ENCODE measurements around the gene UQCRFS1.
"Not testable (repeated sequence)": the region's sequence is repeated elsewhere in the genome, so short reads cannot be mapped to it uniquely, and the experiment has no call there.

Gene UQCRFS1

DNA sequence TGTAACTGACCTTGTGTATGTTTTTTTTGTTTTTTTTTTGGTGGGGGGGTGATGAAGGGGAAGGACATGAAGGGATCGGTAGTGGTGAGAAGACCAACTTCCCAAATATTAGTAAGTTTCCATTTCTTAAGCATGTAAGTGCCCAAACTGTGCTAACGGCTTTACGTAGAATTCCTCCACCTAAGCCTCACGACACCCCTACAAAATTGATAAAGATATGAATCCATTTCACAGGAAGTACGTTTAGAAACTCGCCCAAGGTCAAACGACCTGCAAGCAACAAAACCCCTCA is 649 bp downstream of the UQCRFS1 start:
- no peak for DNase-seq

DNA sequence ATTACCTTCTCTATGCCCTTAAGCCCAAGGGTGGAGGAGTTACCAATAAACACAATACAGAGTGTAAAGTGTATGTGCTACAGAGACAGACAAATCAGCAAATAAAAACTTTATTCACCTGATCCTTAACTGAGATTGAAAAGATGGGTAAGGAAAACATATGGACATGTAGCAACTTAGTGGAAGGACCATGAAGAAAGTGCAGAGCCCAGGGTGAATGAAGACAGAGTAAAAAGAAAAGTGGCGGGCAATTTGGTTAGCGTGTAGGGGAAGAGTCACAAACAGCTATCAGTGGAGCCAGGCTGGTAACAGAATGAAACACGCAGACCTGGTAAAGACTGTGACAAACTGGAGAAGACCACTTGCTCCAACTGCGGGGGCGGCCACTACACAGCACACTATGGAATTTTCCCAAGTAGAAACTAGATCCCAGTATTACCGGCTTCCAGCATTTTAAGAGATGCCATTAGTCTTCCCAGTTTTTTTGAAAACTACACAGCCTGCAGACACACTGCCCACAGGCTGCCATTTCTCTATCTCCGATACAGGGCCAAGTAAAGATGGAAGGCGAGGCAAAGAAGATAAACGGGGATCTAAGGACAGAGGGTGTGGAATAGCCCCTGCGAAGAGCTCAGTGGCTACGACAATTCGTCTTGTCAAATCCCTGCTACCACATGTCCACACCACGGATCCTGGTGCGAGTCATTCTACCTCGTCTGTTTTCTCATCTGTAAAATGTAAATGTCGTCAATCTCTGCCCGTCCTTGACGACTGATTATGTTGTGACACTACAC is 1.2 kb downstream of the UQCRFS1 start:
- no peak for DNase-seq

DNA sequence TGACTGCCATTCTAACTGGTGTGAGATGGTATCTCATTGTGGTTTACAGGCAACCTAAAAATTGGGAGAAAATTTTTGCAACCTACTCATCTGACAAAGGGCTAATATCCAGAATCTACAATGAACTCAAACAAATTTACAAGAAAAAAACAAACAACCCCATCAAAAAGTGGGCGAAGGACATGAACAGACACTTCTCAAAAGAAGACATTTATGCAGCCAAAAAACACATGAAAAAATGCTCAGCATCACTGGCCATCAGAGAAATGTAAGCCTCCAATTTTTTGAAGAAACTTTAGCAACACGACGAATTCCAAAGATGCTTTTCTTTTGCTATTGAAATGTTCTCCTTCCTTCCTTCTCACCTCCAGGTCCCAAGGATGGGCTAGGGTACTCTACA is 1.9 kb downstream of the UQCRFS1 start:
- not testable (repeated sequence) for DNase-seq

DNA sequence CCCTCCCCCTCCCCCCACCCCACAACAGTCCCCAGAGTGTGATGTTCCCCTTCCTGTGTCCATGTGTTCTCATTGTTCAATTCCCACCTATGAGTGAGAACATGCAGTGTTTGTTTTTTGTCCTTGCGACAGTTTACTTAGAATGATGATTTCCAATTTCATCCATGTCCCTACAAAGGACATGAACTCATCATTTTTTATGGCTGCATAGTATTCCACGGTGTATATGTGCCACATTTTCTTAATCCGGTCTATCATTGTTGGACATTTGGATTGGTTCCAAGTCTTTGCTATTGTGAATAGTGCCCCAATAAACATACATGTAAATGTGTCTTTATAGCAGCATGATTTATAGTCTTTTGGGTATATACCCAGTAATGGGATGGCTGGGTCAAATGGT is 2.4 kb downstream of the UQCRFS1 start:
- DNase-seq, result not testable (repeated sequence)

DNA sequence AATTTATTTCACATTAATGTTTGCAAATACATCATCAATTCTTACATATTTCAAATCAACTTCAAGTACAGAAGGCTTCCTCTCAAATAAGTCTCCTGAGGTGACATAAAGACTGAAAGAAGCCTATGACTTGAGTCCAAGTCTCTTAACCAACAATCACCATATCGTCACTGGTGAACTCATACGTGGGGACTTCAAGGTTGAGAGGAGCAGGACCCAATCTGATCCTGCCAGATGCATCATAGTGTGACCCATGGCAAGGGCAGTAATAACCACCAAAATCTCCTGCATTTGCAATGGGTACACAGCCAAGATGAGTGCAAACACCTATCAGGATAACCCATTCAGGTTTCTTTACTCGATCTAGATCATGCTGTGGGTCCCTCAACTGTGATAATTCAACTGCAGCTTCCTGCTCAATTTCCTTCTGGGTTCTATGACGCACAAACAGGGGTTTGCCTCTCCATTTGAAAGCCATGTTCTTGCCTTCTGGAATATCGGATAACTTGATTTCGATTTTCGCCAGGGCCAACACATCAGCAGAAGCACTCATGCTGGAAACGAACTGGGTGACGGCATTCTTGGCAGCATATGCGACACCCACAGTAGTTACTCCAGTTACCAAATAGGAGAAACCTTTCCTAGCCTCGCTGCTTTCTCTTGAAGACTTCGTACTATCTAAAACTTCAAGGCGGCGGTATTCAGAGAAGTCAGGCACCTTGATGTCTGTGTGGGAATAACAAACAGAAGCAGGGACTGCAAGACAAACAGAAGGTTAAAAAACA is 5.4 kb downstream of the UQCRFS1 start:
- not testable (repeated sequence) for DNase-seq

DNA sequence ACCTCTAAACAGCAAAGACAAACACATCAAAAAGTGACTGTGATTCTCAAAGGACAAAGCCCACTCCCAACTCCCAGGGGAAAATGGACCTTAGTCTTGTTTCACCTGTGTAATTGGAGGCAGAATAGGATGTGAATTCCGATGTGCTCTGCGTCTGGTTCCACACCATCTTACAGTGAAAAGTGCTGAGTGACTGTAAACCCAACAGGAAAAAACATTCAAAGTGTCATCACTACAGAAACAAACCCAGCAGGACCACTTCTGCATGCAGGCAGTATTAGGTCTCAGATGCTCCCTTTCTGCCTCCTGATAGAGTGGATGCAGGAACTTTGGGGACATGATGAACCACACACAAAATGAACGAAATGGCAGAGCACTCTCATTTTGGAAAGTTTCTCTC is 6.5 kb downstream of the UQCRFS1 start:
- DNase-seq, result no peak

DNA sequence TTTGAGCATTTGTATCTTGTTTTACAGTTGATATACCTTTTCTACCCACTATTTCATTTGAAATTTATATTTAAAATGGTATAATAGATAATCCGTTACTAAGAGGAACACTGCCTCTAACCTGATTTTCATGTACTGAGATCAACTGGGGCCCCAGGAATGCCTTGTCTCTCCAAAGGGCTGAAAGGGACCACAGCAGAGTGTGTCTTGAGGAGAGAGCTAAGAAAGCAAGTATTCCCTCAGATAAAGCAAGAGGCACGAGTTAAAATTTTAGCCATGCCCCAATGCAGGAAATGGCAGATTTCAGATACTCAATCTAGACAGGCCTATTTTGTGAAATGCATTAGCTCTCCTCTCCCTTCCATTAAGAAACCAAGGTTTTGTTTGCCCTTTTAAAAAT is 10.7 kb downstream of the UQCRFS1 start:
- DNase-seq, result no peak

DNA sequence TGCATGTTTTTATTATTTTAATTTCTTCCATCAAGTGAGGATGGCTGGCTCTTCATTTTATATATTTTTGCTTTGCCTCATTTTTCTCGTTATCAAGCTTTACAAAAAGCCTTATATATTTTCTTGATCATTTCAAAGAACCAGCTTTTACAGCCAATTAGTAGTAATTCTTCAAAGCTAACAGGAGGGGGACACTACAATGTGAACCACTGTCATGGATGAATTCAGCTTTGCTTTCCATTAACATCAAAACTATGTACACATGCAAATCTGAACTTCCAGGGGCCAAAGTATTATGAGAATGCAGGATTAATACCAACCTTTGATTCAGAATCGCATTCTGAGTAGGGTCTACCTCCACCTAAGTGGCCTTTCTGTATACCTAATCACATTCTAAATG is 11.1 kb downstream of the UQCRFS1 start:
- DNase-seq, result no peak

DNA sequence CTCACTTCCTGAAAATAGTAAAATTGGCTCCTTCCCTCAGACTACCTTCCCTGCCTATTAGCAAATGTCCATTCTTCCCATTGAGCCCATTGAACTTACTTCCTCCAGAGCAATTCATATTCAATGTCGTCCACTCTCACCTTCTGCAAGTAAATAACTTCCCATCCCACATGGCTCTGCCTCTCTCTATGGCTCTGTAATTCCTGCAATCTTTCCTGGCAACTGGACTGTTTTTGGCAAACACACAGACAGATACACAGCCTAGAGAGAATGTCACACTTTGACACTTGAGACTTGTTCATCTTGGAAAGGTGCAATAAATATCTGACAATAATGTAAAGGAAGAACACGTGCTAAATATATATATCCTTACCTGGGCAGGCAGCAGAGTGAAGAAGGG is 18.3 kb downstream of the UQCRFS1 start:
- no peak for DNase-seq

DNA sequence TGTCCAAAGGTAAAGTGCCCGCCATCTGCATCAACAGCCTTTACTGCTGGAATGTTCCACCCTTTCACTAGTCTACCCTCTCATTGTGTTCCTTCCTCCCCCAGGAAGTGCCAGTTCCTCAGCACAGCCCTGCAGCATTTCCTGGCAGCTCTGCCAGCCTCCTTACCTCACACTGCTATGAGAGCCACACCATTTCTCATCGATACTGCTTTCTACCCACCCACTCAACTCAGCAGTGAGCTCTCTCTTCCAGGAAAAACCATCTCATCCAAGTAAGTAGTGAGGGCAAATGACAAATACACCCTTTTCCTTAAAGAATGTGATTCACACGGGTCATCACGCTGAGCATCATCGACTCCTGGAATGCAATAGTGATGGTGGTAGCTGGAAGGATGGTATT is 19.8 kb downstream of the UQCRFS1 start:
- no peak for DNase-seq

DNA sequence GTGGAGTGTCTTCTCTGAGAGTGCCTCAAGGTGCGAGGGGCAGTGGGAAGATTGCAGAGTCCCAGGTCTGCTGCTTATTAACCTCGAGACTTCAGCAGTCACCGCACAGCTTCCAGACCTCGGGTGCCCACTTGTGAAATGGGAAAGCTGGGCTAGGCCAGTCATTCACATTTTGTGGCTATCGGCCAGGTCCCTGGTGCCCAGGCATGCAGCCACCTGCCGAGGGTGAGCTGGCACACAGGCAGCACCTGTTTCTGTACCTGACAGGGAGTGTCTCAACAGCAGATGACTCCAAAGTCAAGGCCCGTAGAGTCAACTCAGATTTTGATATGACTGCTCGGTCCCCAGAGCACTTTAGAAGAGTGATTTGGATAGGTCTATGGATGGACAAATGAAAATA is 21.9 kb downstream of the UQCRFS1 start:
- no peak for DNase-seq

DNA sequence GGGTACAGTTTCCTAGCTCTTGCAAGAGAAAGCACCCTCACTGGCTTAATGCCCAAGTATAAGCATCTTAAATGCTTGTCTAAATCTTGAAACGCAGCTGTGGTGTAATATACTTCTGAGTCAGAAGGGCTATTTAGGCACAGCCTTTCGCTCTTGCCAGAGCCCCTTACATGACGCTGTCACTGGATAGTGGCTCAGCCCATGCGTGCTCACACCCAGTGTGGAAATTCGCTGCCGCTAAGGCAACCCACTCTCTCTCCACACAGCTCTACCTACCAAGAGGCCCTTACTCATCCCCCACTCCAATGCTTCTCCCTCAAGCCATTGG is 24.0 kb downstream of the UQCRFS1 start:
- no peak for DNase-seq

DNA sequence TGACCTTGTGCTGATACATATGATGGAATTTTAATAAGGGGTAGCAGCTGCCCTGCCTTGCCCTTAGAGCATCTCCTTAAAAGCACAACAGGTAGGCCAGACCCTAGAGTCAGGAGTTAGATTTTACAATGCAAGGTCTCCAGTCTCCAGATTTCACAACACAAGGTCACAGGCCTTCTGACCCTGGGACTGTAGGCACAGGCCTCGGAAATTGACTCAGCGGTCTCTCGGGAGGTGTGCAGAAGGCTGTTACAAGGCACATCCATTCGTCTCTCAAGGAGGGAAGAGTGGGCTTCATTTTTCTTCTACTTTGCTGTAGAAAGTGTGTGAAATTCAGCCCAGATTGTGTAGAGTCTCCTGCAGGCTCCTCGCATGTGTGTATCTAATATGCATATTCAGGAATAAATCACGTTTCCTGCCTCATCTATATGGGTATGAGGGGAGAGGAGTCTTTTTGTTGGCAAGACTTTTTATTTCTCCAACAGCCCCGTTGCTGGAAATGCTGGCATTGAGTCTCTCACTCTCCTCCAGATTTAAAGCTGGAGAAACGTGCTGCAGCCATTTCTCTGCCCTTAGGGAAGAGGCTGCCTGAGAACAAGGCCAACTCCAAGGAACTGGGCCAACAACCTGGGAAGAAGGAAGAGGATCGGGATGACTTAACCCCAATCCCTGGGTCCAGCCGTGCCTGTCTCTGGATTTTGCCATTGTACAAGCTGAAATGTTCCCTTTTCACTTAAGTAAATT is 24.5 kb downstream of the UQCRFS1 start:
- no peak for DNase-seq

DNA sequence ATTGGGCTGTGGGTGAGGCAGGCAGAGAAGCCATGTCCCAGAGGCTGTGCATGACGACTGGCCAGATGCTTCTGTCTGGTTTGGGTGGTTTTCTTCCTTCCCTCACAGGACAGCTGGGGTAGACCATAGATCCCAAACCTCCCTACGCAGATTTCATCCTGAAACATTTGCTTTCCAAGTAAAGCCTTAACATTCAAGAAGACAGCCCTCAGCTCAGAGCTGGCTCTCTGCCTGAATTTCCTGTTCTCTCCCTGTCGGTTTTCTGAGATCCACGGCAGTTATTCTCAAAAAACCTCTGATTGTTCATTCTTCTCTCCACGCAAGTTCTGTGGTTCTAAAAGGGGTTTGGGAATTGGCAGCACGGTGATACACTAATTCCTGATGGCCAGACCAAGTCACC is 25.3 kb downstream of the UQCRFS1 start:
- DNase-seq, result no peak

DNA sequence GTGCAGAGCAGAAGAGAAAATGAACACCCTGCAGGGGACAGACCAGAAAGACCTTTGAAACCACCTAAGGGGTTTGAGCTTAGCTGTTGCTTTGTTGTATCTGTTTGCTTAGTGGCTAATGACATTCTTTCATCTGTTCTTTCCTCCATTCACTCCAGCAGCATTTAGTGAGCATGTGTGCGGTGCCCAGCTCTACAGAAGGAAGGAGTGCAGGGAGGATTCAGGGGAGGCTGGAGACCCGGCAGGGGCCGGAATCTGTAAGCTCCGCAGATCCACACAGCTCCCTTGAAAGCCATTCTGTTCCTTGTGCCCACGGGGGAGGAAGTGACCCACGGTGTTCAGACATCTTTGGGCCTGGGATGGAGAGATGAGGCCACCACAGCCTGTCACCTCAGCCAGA is 27.5 kb downstream of the UQCRFS1 start:
- DNase-seq, result no peak

DNA sequence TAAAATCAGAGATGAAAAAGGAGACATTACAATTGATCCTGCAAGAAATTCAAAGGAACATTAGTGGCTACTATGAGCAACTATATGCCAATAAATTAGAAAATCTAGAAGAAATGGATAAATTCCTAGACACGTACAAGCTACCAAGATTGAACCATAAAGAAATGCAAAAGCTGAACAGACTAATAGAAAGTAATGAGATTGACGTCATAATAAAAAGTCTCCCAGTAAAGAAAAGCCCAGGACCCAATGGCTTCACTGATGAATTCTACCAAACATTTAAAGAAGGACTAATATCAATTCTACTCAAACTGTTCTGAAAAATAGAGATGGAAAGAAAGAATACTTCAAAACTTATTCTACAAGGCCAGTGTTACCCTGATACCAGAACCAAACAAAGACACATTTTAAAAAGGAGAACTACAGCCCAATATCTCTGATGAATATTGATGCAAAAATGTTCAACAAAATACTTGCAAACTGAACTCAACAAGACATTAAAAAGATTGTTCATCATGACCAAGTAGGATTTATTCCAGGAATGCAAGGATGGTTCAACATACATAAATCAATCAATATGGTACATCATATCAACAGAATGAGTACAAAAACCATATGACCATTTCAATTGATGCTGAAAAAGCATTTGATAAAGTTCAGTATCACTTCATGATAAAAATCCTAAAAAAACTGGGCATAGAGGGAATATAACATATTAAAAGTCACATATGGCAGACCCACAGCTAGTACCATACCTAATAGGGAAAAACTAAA is 35.8 kb downstream of the UQCRFS1 start:
- no peak for DNase-seq

DNA sequence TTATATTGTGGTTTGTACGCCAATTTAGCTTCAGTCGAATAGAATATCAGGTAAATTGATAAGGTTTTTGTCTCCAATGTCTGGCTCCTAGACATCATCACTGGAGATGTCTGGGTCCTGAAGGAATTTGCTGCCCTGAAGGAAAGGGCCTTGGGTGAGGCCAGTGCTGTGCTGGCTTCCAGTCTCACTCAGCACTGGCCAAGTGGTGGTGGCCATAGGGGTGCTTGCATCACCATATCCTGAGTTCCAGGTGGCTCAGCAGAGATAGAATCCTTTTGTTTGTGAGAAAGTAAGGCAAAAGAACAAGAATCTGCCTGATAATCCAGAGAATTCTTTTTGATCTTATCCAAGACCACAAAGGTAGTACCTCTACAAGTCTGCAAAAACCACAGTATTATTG is 39.1 kb downstream of the UQCRFS1 start:
- no peak for DNase-seq

DNA sequence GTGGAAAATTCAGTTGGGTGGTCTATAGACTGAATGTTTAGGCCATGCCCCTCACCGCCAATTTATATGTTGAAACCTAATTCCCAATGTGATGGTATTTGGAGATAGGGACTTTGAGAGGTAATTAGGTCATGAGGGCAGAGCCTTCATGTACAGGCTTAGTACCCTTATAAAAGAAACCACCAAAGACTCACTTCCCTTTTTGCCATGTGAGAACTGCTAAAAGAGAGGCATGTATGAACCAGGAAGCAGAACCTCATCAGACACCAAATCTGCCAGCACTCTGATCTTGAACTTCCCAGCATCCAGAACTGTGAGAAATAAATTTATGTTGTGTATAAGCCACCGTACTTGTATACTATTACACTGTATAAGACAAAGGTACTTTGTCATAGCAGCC is 40.6 kb downstream of the UQCRFS1 start:
- no peak for DNase-seq

DNA sequence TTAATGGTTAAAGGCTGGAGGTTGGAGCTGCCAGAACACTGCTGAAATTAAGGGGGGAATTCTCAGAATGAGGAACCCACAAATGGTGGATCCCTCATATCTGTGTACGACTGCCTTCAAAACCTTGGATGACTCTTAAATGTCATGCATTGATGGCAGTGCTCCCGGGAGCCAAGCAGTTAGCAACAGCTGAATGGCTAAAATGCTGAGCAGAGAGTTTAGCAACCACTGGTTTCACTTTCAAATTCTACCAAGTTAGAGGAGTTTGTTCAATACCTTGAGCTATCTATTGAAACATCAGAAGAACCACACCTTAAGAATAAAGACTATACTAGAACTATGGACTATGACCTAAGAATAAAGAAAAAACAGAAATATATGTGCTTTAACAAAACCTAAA is 41.4 kb downstream of the UQCRFS1 start:
- DNase-seq, result no peak

DNA sequence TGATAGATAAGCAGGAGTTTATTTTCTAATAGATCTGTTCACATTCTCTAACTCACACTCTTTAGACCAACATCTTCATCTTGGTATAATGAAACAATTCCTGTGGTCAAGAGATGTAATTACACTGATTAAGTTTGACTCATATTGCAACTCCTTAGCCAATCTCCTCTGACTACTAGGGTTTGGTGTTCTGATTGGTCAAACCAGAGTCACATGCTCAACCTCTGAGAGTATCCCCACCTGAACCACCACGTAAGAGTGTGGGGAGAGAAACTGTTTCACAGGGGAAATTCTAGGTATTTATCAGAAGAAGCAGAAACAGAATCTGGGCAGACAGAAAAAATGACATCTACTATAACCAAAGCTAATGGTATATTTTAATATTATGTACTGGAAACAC is 42.4 kb downstream of the UQCRFS1 start:
- no peak for DNase-seq

DNA sequence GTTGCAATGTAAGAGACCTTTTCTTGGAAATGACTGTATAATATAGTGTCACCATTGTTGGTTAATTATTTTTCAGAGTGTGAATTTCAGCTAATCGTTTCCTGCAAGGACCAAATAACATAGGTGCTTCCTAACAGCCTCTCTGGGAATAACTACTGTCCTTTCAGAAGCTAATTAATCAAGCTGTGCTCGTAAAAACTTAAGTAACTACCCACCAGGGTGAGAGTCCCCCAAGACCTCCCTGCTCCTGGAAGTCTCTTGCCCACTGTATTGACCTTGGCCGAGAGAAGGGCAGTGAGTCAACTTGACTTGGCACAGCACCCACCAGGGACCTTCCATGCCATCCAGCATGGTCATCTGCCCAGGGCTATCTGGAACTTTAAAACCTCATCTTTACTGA is 50.3 kb downstream of the UQCRFS1 start:
- DNase-seq, result no peak

DNA sequence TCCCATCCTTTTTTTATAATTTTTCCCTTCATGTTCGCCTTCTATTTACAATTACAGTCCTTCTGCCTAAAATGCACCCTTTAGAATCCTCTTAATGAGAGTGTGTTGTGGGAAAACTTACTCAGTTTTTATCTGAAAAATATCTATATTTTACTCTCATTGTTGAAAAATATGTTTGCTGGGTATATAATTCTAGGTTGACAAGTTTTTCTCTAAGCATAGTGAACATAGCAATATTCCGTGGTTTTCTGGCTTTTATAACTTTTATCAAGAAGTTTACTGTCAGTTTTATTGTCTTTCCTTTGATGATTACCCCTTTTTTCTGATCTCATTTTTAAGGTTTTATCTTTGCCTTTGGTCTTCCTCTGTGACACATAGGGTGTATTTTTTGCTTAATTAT is 57.3 kb downstream of the UQCRFS1 start:
- no peak for DNase-seq
